Measurements from ENCODE around the gene OCSTAMP.

OCSTAMP gene

GRCh38 chr20:46543033-46543432 is 7.4 kb downstream of the OCSTAMP start:
- no peak overlapping the region for H3K4me3 ChIP-seq (ENCODE audit: low read depth, low read length)
- TF ChIP-seq, protein P1, sequence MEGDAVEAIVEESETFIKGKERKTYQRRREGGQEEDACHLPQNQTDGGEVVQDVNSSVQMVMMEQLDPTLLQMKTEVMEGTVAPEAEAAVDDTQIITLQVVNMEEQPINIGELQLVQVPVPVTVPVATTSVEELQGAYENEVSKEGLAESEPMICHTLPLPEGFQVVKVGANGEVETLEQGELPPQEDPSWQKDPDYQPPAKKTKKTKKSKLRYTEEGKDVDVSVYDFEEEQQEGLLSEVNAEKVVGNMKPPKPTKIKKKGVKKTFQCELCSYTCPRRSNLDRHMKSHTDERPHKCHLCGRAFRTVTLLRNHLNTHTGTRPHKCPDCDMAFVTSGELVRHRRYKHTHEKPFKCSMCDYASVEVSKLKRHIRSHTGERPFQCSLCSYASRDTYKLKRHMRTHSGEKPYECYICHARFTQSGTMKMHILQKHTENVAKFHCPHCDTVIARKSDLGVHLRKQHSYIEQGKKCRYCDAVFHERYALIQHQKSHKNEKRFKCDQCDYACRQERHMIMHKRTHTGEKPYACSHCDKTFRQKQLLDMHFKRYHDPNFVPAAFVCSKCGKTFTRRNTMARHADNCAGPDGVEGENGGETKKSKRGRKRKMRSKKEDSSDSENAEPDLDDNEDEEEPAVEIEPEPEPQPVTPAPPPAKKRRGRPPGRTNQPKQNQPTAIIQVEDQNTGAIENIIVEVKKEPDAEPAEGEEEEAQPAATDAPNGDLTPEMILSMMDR (conservative IDR thresholded peaks at IDR 0.05; ENCODE audit: low read depth, low read length): no peak
- no peak for DNase-seq (ENCODE audit: low read depth)

DNA sequence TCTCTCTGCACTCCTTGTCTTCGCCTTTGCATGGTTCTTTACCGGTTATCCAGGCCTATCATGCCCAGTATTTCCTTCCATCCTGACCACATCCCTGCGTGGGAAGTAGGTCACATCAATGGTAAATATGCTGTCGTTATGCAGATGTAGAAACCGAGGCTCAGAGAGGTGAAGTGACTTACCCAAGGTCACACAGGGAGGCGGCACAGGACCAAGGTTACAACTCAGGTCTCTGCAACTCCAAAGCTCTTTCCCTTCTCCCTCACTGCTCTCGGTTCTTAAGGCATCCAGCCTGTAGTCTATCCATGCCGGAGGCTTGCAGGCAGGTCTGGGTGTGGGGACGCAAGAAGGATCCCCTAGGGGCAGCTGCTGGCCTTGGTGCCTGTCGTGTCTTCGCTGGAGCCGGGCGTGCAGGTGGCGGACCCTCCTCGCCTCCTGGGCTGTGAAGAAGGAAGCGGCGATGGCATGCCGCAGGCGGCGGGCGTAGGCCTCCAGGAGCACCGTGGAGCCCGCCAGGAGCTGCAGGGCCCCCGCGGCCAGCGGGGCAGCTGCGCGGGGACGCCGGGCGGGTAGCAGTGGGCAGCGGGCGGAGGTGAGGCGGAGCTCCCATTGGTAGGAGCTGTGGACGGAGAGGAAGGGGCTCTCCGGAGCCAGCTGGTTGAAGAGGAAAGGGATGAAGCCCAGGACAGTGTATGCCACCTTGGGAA is 9.1 kb downstream of the OCSTAMP start:
- no peak overlapping the region for H3K4me3 ChIP-seq (ENCODE audit: low read depth, low read length)
- TF ChIP-seq, protein P1 (conservative IDR thresholded peaks at IDR 0.05; ENCODE audit: low read depth, low read length): no peak

GRCh38 chr20:46539113-46539512 is 11.3 kb downstream of the OCSTAMP start:
- TF ChIP-seq, protein P1 (conservative IDR thresholded peaks at IDR 0.05; ENCODE audit: low read depth, low read length): peak; percentile 31
- DNase-seq (ENCODE audit: low read depth): no peak
- no peak overlapping the region for H3K4me3 ChIP-seq (ENCODE audit: low read depth, low read length)

More for the DNA sequence above, 9.1 kb downstream of the OCSTAMP start:
- no peak for DNase-seq (ENCODE audit: low read depth)

- TF ChIP-seq, protein P1 (conservative IDR thresholded peaks at IDR 0.05; ENCODE audit: low read depth, low read length): no peak
- no peak overlapping the region for H3K4me3 ChIP-seq (ENCODE audit: low read depth, low read length)
- DNase-seq (ENCODE audit: low read depth): no peak
These were observed 19.8 kb downstream of the OCSTAMP start for GRCh38 chr20:46530640-46531039.

GRCh38 chr20:46523696-46524328 is 26.6 kb downstream of the OCSTAMP start:
- TF ChIP-seq, protein P1 (conservative IDR thresholded peaks at IDR 0.05; ENCODE audit: low read depth, low read length): no peak
- DNase-seq (ENCODE audit: low read depth): peak; percentile 26
- H3K4me3 ChIP-seq (ENCODE audit: low read depth, low read length): no peak overlapping the region

DNA sequence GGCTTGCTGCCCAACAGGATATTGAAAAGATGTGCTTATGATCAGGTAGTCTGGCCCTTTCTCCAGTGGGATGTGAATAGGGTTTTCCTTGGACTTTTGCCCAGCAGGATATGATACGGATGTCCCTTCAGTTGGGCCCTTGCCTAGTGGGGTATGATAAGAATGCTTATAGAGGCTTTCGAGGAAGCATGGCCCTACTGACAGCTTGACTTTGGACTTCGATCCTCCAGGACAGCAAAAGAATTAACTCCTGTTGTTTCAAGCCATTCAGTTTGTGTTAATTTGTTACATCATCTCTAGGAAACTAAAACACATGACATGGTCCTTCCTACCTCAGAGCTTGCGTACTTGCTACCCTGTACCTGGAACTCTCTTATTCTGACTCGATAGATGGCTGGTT is 27.3 kb downstream of the OCSTAMP start:
- DNase-seq (ENCODE audit: low read depth): no peak
- no peak overlapping the region for H3K4me3 ChIP-seq (ENCODE audit: low read depth, low read length)
- TF ChIP-seq, protein P1 (conservative IDR thresholded peaks at IDR 0.05; ENCODE audit: low read depth, low read length): no peak

Measured in choroid plexus epithelial cell (primary cell).